ENCODE results near the gene DGKG.

DNA sequence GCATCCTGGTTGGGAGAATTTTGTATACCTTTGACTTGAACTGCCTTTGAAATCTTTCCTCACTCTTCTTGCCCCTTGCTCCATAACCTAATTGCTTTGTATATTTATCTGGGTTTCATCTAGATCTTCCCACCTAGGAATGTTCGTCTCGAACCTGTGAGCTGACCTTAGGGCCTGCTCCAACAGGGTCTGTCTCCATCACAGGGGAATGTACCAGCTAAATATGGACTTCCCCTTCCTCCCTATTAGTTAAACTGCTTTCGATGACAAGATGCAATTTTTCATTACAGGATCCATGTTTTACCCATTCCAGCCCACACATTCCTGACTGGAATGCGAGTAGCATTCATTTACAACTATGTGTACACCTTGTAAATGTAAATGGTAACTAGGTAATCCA is 242.5 kb downstream of the DGKG start:
- TF ChIP-seq ZNF707 (CRISPR knock-in tag; conservative IDR thresholded peaks at IDR 0.05) = no peak
- TF ChIP-seq TAL1 (IDR thresholded peaks at IDR 0.05) = no peak
- TF ChIP-seq, protein P1, sequence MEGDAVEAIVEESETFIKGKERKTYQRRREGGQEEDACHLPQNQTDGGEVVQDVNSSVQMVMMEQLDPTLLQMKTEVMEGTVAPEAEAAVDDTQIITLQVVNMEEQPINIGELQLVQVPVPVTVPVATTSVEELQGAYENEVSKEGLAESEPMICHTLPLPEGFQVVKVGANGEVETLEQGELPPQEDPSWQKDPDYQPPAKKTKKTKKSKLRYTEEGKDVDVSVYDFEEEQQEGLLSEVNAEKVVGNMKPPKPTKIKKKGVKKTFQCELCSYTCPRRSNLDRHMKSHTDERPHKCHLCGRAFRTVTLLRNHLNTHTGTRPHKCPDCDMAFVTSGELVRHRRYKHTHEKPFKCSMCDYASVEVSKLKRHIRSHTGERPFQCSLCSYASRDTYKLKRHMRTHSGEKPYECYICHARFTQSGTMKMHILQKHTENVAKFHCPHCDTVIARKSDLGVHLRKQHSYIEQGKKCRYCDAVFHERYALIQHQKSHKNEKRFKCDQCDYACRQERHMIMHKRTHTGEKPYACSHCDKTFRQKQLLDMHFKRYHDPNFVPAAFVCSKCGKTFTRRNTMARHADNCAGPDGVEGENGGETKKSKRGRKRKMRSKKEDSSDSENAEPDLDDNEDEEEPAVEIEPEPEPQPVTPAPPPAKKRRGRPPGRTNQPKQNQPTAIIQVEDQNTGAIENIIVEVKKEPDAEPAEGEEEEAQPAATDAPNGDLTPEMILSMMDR (IDR thresholded peaks at IDR 0.05 in 2 of 3, conservative IDR thresholded peaks at IDR 0.05 in 1 of 3; ENCODE audit: insufficient read depth in 2 of 3, low read depth in 1 of 3, low read length in 3 of 3) = no peak
- no peak for TF ChIP-seq POLR2AphosphoS2 (IDR thresholded peaks at IDR 0.05; ENCODE audit: low read length)
- TF ChIP-seq, protein P2, sequence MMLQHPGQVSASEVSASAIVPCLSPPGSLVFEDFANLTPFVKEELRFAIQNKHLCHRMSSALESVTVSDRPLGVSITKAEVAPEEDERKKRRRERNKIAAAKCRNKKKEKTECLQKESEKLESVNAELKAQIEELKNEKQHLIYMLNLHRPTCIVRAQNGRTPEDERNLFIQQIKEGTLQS (IDR thresholded peaks at IDR 0.05) = no peak
- TF ChIP-seq, protein P2 (CRISPR knock-in tag; conservative IDR thresholded peaks at IDR 0.05) = no peak
- no peak for TF ChIP-seq TCF7L2 (IDR thresholded peaks at IDR 0.05; ENCODE audit: low read depth, low read length)
- TF ChIP-seq ZFP36 (IDR thresholded peaks at IDR 0.05; ENCODE audit: low read depth, low read length, partially characterized antibody) = no peak
- no peak for TF ChIP-seq ZEB2 (IDR thresholded peaks at IDR 0.05)
- TF ChIP-seq TAF7 (tag; IDR thresholded peaks at IDR 0.05) = no peak
- no peak for TF ChIP-seq ZFP30 (CRISPR knock-in tag; IDR thresholded peaks at IDR 0.05; ENCODE audit: borderline replicate concordance)
- TF ChIP-seq EP300 (IDR thresholded peaks at IDR 0.05; ENCODE audit: low read length) = no peak
- no peak for TF ChIP-seq HDAC6 (IDR thresholded peaks at IDR 0.05; ENCODE audit: low read depth, low read length)
